SK-N-SH (cell line): ENCODE measurements around the gene LGR6. TPM values are rescaled to one million over a fixed set of nuclear protein-coding genes. Genes with fewer than 3 reads are reported as not detected.

ENCODE experiments used
- CTCF ChIA-PET: fragments of 300-600, 350-600 bp; formaldehyde crosslinking; extraction: SDS; loops from one replicate; lab custom pipeline; 2021; lab: Yijun Ruan, JAX
- POLR2A ChIA-PET: fragments of 350-600 bp; sonication (Branson Sonifier 250); formaldehyde crosslinking; extraction: SDS; loops from one replicate; lab custom pipeline; 2020; ENCODE audit warnings: antibody characterized with exemption, inconsistent platforms; lab: Yijun Ruan, JAX
- DNase-seq: peaks from one replicate; pipeline ENCODE4 v3.0.0; 2012
- H2AFZ ChIP-seq: fragments of 200-600 bp; sonication (generic); 2 replicates; pipeline ENCODE4 v1.8.1; 2016; ENCODE audit warnings: antibody characterized with exemption, mild to moderate bottlenecking, low read depth
- H3F3A ChIP-seq: fragments of 200-600 bp; sonication (generic); replicated peaks from 2 replicates; pipeline ENCODE3; 2016; ENCODE audit warnings: antibody characterized with exemption, mild to moderate bottlenecking; ENCODE audit not compliant: insufficient read depth
- H3K27ac ChIP-seq, 2 experiments: fragments of 200-500 bp in 1 of 2; fragments of 200-600 bp in 1 of 2; sonication (Bioruptor generic) in 1 of 2; sonication (generic), shearing (Covaris generic) in 1 of 2; 2 replicates each; pipeline versions ENCODE4 v1.5.1 to v1.6.1; 2014 to 2016; ENCODE audit warnings: low read depth in 2 of 2, inconsistent platforms in 1 of 2, low read length in 1 of 2, mild to moderate bottlenecking in 1 of 2, mixed read lengths in 1 of 2
- H3K27me3 ChIP-seq: fragments of 200-600 bp; sonication (generic), shearing (Covaris generic); 2 replicates; pipeline ENCODE4 v1.6.1; 2016; ENCODE audit warnings: mixed run types; ENCODE audit not compliant: insufficient read depth
- H3K36me3 ChIP-seq, 2 experiments: fragments of 200-500 bp in 1 of 2; fragments of 200-600 bp in 1 of 2; sonication (Bioruptor generic) in 1 of 2; sonication (generic) in 1 of 2; replicated peaks in 1 of 2; 2 replicates each; pipeline versions ENCODE3 to v1.5.1; 2014 to 2016; ENCODE audit warnings: low read length in 1 of 2, mild to moderate bottlenecking in 1 of 2; ENCODE audit not compliant: insufficient read depth in 2 of 2, control insufficient read depth in 1 of 2
- H3K4me1 ChIP-seq, 2 experiments: fragments of 200-500 bp in 1 of 2; fragments of 200-600 bp in 1 of 2; sonication (Bioruptor generic) in 1 of 2; sonication (generic), shearing (Covaris generic) in 1 of 2; 2 replicates each; pipeline versions ENCODE4 v1.5.1 to v1.6.1; 2014 to 2016; ENCODE audit warnings: low read depth in 1 of 2, low read length in 1 of 2, mixed run types in 1 of 2; ENCODE audit not compliant: insufficient read depth in 2 of 2, control insufficient read depth in 1 of 2
- H3K4me2 ChIP-seq: fragments of 200-600 bp; sonication (generic), shearing (Covaris generic); 2 replicates; pipeline ENCODE4 v1.6.1; 2017; ENCODE audit warnings: mixed run types
- H3K4me3 ChIP-seq, 2 experiments: fragments of 200-500 bp in 1 of 2; fragments of 200-600 bp in 1 of 2; sonication (Bioruptor generic) in 1 of 2; sonication (generic), shearing (Covaris generic) in 1 of 2; 2 replicates each; pipeline versions ENCODE4 v1.5.1 to v1.8.1; 2014 to 2016; ENCODE audit warnings: low read depth in 2 of 2, inconsistent platforms in 1 of 2, low read length in 1 of 2, mild to moderate bottlenecking in 1 of 2, mixed read lengths in 1 of 2, moderate library complexity in 1 of 2
- H3K79me2 ChIP-seq: fragments of 200-600 bp; sonication (generic); 2 replicates; pipeline ENCODE4 v1.8.1; 2017; ENCODE audit warnings: mild to moderate bottlenecking; ENCODE audit not compliant: insufficient read depth
- H3K9ac ChIP-seq: fragments of 200-600 bp; sonication (generic); 2 replicates; pipeline ENCODE4 v1.6.1; 2017; ENCODE audit warnings: mixed run types
- H3K9me2 ChIP-seq: fragments of 200-600 bp; sonication (generic); 2 replicates; pipeline ENCODE4 v1.6.1; 2017; ENCODE audit warnings: mixed run types
- H3K9me3 ChIP-seq: fragments of 200-600 bp; sonication (generic); 2 replicates; pipeline ENCODE4 v1.6.1; 2017; ENCODE audit warnings: mixed run types, mild to moderate bottlenecking, moderate library complexity
- H4K20me1 ChIP-seq: fragments of 200-600 bp; sonication (generic); 2 replicates; pipeline ENCODE4 v1.6.1; 2017; ENCODE audit warnings: mild to moderate bottlenecking, mixed run types; ENCODE audit not compliant: insufficient read depth
- CHD2 ChIP-seq: fragments of 150-350 bp; IDR thresholded peaks from 2 replicates; pipeline ENCODE4 v1.6.1; 2018; ENCODE audit warnings: low read length; ENCODE audit not compliant: partially characterized antibody
- CTCF ChIP-seq: fragments of 200-600 bp; sonication (generic); IDR thresholded peaks from 2 replicates; pipeline ENCODE4 v1.6.1; 2017; ENCODE audit warnings: antibody characterized with exemption, mild to moderate bottlenecking, moderate library complexity
- EP300 ChIP-seq, 2 experiments: IDR thresholded peaks; 2 replicates each; pipeline versions ENCODE4 v1.4.0 to v1.6.1; 2012; ENCODE audit warnings: borderline replicate concordance in 1 of 2, low read depth in 1 of 2, low read length in 1 of 2
- EZH2phosphoT487 ChIP-seq: fragments of 200-600 bp; sonication (generic); IDR thresholded peaks from 2 replicates; pipeline ENCODE4 v1.6.1; 2017; ENCODE audit warnings: low read depth, mixed run types, mild to moderate bottlenecking, antibody characterized with exemption, moderate library complexity, borderline replicate concordance
- FOSL2 ChIP-seq: IDR thresholded peaks from 2 replicates; pipeline ENCODE4 v1.4.0; 2012; ENCODE audit warnings: low read depth, mild to moderate bottlenecking, moderate library complexity, borderline replicate concordance
- FOXJ3 ChIP-seq: sonication (generic); formaldehyde crosslinking; IDR thresholded peaks from 2 replicates; pipeline ENCODE4 v1.5.1; 2020; ENCODE audit warnings: mild to moderate bottlenecking, missing genetic modification reagents
- GABPA ChIP-seq: IDR thresholded peaks from 2 replicates; pipeline ENCODE4 v1.4.0; 2012; ENCODE audit warnings: low read depth, mild to moderate bottlenecking
- GATA2 ChIP-seq: sonication (generic); formaldehyde crosslinking; IDR thresholded peaks from 2 replicates; pipeline ENCODE4 v1.5.0; 2020; ENCODE audit warnings: mild to moderate bottlenecking, missing genetic modification reagents
- JUND ChIP-seq: IDR thresholded peaks from 2 replicates; pipeline ENCODE4 v1.4.0; 2012
- MEF2A ChIP-seq: IDR thresholded peaks from 2 replicates; pipeline ENCODE4 v1.4.0; 2012; ENCODE audit warnings: low read depth, borderline replicate concordance
- POLR2AphosphoS5 ChIP-seq: IDR thresholded peaks from 2 replicates; pipeline ENCODE4 v1.6.1; 2012; ENCODE audit warnings: low read depth, low read length
- RCOR1 ChIP-seq: fragments of 150-350 bp; IDR thresholded peaks from 2 replicates; pipeline ENCODE4 v1.6.1; 2017; ENCODE audit warnings: antibody characterized with exemption, low read length
- RXRA ChIP-seq: IDR thresholded peaks from 2 replicates; pipeline ENCODE4 v1.4.0; 2012; ENCODE audit warnings: low read depth, mild to moderate bottlenecking, borderline replicate concordance
- SMC3 ChIP-seq: IDR thresholded peaks from 2 replicates; pipeline ENCODE4 v1.6.1; 2012; ENCODE audit warnings: low read depth, low read length, improper control_type of control experiment
- TAF1 ChIP-seq: IDR thresholded peaks from 2 replicates; pipeline ENCODE4 v1.6.1; 2012; ENCODE audit warnings: low read depth, mild to moderate bottlenecking, low read length, moderate library complexity, borderline replicate concordance
- TCF12 ChIP-seq: IDR thresholded peaks from 2 replicates; pipeline ENCODE4 v1.4.0; 2012
- USF2 ChIP-seq: fragments of 150-350 bp; IDR thresholded peaks from 2 replicates; pipeline ENCODE4 v1.6.1; 2017; ENCODE audit warnings: antibody characterized with exemption, low read length, low read depth, borderline replicate concordance
- YY1 ChIP-seq: IDR thresholded peaks from 2 replicates; pipeline ENCODE4 v1.4.0; 2012; ENCODE audit warnings: low read depth, mild to moderate bottlenecking
- WGBS: methylation state at CpG from one replicate; pipeline ENCODE4 v1.1.6; 2017; ENCODE audit warnings: low lambda C conversion rate; 5-methylcytosine and 5-hydroxymethylcytosine counted together
- polyA plus RNA-seq, 3 experiments: library from polyadenylated mRNA; depleted of rRNA; stranded (reverse); fragments of >200 nt; gene quantifications; 2 replicates each; pipeline ENCODE4 v1.2.3, GENCODE V29; 2012
- TF ChIP-seq, protein P1 (sequence below): IDR thresholded peaks from 2 replicates; pipeline ENCODE4 v1.4.0; 2012; ENCODE audit warnings: low read depth, borderline replicate concordance

The LGR6 gene
- polyA plus RNA-seq, 1 of the 3 experiments (the other 2 are of a cell fraction): 0.03 TPM

- ChIA-PET POLR2A (no interaction called here), CTCF (interaction anchor here (1.4 to 2.3 kb wide), 3 partner anchors 18 to 59 kb away, joined by 5 to 7 read pairs (median 5); partner anchors contain the start of gene LGR6)
- no peak overlapping the region for H3K27ac ChIP-seq
These were observed 58.0 kb downstream of the LGR6 start for GRCh38 chr1:202251424-202252256.

DNA sequence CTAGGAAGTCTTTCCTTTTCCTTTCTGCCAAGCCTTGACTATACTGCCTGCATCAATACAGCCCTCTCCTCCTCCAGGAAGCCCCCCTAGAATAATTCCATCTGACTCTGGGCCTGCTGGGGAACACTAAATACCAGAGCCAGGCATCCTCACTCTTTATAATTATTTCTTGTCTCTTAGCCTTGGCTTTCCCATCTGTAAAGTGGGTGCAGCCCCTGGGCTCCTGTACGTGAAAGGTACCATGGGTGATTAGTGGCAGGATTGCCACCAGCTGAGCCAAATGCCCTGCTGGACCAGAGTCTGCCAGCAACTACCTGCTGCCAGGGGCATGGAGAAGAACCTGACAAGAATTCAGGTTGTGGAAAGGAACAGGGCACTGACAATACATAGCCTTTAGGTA is 58.7 kb downstream of the LGR6 start:
- Histone ChIP-seq H3K4me1 (peaks cover 0 to 6% of the 10 kb centered on the region in 2 experiments; a peak in 1 of 4 replicates), H3K27ac (no peak overlapping the region), H2AFZ (no peak overlapping the region), H3F3A (no peaks in the 10 kb centered on the region), H3K79me2 (no peaks in the 10 kb centered on the region), H3K4me3 (no peak overlapping the region), H3K4me2 (no peak overlapping the region), H3K9me2 (no peaks in the 10 kb centered on the region), H3K27me3 (peaks cover 13% of the 10 kb centered on the region), H3K9me3 (no peaks in the 10 kb centered on the region), H3K36me3 (no peaks in the 10 kb centered on the region), H4K20me1 (no peaks in the 10 kb centered on the region), H3K9ac (no peak overlapping the region)
- no peak for DNase-seq
- ChIA-PET CTCF (interaction anchor here (1.7 to 2.3 kb wide), 2 partner anchors 18 to 21 kb away, joined by 5 to 7 read pairs; no protein-coding TSS in a partner anchor), POLR2A (no interaction called here)
- 69% methylated on average over 1 of the region's 1 CpG for WGBS
- TF ChIP-seq USF2 (no peak), TCF12 (no peak), TAF1 (no peak), RXRA (no peak), GATA2 (no peak), YY1 (no peak), FOSL2 (no peak), JUND (no peak), EP300 (IDR thresholded peaks at IDR 0.05; ENCODE audit: borderline replicate concordance in 1 of 2, low read depth in 1 of 2, low read length in 1 of 2) (no peak)
- TF ChIP-seq, protein P1, sequence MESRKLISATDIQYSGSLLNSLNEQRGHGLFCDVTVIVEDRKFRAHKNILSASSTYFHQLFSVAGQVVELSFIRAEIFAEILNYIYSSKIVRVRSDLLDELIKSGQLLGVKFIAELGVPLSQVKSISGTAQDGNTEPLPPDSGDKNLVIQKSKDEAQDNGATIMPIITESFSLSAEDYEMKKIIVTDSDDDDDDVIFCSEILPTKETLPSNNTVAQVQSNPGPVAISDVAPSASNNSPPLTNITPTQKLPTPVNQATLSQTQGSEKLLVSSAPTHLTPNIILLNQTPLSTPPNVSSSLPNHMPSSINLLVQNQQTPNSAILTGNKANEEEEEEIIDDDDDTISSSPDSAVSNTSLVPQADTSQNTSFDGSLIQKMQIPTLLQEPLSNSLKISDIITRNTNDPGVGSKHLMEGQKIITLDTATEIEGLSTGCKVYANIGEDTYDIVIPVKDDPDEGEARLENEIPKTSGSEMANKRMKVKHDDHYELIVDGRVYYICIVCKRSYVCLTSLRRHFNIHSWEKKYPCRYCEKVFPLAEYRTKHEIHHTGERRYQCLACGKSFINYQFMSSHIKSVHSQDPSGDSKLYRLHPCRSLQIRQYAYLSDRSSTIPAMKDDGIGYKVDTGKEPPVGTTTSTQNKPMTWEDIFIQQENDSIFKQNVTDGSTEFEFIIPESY: no peak

More at GRCh38 chr1:202251424-202252256, 58.0 kb downstream of the LGR6 start:
- peaks cover 0 to 6% of the 10 kb centered on the region in 2 experiments; a peak in 1 of 4 replicates for H3K4me1 ChIP-seq
- H3K79me2 ChIP-seq: no peaks in the 10 kb centered on the region
- TF ChIP-seq FOXJ3 (no peak), RCOR1 (no peak), MEF2A (no peak), GABPA (no peak), SMC3 (no peak), CHD2 (no peak), EZH2phosphoT487 (no peak), USF2 (no peak), POLR2AphosphoS5 (no peak), YY1 (no peak), CTCF (no peak), EP300 (IDR thresholded peaks at IDR 0.05; ENCODE audit: borderline replicate concordance in 1 of 2, low read depth in 1 of 2, low read length in 1 of 2) (no peak), JUND (no peak)
- TF ChIP-seq, all 33 proteins: peak for 0
- Histone ChIP-seq H4K20me1 (no peaks in the 10 kb centered on the region), H3K9ac (no peak overlapping the region), H3F3A (no peaks in the 10 kb centered on the region), H3K4me3 (no peak overlapping the region), H3K27me3 (peaks cover 13% of the 10 kb centered on the region), H2AFZ (no peak overlapping the region), H3K36me3 (no peaks in the 10 kb centered on the region), H3K9me3 (no peaks in the 10 kb centered on the region), H3K4me2 (no peak overlapping the region), H3K9me2 (no peaks in the 10 kb centered on the region)
- no peak for DNase-seq
- WGBS: 40% methylated on average over 6 of the region's 6 CpGs
